Stimulated activated CD8-positive, alpha-beta memory T cell treated with anti-CD3 and anti-CD28 coated beads, Interleukin-12 subunit alpha, Interleukin-12 subunit beta, amount 100 ng/mL, for 4 hours (primary cell): ENCODE data around the gene PCDH12.

ENCODE experiments used
- DNase-seq: peaks from one replicate; pipeline ENCODE4 v3.0.0-alpha.2; 2020; ENCODE audit warnings: low read depth

The PCDH12 gene

DNA sequence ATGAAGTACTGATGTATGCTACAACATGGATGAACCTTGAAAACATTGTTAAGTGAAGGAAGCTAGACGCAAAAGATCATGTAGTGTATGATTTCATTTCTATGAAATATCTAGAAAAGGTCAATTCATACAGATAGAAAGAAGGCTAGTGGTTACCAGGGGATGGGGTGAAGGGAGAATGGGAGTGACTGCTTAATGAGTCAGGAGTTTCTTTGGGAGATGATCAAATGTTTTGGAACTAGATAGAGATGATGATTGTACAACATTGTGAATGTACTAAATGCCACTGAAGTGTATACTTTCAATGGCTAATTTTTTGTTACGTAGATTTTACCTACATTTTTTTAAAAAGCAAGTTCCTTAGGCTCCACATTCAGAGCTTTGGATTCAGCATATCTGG is 49.2 kb downstream of the PCDH12 start:
- DNase-seq = no peak

DNA sequence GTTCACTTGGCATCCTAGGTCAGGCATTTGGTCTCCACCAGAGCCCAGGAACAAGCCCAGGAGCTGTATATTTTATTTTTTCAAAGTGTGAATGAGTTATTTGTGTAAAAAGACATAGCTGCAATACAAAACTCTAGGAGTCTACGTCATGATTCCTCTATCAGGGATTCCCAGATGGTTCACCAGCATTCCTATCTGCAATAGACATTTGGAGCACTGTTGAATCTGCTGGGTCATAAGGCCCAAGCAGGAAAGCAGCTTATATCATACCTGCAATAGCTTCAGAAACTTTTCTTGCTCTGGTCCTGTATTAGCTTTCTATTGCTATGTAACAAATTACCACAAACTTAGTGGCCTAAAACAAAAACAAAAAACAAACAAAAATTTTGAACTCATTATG is 51.0 kb downstream of the PCDH12 start:
- DNase-seq = no peak

DNA sequence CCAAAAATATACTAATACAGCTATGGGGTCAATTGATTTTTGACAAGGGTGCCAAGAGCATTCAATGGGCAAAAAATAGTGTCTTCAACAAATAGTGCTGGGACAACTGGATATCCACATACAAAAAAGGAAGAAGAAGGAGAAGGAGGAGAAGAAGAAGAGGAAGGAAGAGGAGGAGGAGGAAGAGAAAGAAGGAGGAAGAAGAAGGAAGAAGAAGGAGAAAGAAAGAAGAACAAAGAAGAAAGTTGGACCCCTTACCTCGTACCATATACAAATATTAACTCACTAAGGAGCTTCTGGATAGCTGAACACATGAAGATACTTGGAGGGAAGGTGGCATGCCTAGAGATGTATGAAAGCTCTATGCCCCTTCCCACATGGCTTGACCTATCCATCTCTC is 51.5 kb downstream of the PCDH12 start:
- no peak for DNase-seq

DNA sequence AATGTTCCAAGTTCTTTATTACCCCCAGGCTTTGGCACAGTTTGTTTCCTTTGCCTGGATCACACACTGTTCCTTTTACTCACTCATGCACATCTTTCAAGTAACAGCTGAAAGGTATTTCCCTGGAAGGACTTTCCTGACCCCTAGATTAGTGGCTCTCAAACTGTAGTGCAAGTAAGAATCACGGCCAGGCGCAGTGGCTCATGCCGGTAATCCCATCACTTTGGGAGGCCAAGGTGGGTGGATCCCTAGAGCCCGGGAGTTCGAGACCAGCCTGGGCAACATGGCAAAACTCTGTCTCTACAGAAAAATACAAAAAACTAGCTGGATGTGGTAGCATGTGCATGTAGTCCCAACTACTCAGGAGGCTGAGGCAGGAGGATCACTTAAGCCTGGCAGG is 53.5 kb downstream of the PCDH12 start:
- DNase-seq = no peak

DNA sequence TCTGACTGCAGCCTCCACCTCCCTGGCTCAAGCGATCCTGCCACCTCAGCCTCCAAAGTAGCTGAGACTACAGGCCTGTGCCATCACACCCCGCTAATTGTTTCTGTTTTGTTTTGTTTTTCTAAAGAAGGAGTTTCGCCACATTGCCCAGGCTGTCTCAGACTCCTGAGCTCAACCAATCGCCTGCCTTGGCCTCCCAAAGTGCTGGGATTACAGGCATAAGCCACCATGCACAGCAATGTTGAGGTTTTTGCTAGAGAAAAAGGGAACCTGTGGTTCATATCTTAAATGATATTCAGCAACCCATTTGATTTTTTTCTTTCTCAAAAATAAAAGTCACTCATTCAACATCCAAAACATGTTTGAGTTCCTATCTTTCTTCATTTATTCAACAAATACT is 54.7 kb downstream of the PCDH12 start:
- no peak for DNase-seq

DNA sequence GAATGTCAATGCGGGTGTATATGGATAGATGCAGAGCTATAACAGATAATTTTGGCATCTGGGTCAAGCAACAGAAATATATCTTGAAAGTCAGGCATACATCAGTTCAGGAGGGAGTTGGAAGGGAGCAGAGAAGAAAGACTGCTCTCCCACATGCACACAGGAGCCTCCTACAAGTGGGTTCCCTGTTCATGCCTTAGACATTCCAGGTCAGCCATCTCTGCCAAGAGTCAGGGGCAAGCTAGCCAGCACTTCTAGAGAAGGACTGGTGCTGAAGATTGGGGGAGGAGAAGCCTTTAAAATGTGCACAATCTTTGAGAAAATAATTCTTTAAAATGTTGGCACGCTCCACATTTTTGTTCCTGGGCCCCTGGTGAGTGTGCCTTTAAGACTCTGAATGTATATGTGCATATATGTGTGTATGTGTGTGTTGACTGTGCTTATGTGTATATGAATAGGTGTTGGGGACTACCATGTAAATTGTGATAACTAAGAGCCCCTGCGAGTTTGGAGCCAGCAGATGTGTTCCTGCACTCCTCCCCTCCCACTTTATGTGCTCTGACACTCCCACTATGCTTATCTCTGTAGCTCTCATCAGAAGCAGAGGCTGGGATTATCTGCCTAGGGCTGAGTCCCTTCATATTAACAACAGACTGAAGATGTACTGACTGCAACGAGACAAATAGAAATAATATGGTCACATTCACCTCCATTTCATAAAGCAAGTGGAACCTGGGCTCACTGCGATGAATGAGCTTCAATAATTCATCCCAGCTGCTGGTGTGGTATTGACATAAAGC is 55.8 kb downstream of the PCDH12 start:
- DNase-seq = no peak

DNA sequence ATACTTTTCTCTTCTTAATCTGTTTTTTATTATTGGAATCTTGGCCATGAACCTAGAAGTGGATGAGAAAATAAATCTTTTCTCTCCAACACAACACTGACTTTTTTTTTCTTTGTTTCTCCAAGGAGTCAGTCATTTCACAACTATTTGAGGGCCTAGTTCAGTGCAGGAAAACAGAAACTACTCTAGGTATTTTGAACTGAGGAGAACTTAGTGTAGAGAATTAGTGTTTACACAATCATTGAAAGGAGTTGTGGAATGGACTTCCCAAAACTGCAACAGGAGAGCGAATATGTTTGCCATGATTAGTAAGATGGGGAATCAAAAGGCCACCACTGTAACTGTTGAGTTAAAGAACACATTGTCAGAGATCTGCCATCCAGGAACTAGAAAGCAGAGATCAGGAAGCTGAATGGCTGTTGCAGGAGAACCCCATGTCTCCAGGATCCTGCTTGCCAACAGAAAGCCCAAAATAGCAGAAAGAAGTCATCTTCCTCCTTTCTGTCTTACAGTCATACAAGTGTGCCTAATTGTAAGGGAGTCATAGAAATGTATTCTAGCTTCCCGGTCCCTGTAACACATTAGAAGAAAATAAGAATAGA is 59.5 kb downstream of the PCDH12 start:
- DNase-seq = no peak

DNA sequence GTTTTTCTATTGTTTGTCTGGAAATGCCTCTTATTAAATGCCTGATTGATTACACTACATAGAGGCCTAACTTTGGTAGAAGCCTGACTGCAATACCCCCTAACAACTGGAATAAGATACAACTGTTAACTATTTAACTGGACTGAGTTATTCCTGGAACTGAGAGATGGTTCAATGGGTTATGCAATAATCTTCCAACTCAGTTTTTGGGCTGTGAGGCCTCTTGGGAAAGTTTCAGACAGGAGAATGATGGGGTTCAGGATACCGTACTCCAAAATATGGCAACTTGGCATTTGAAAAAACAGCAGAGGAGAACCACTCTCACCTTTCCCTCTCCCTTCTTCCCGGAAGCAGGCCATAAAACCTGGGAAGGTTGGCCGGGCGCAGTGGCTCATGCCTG is 60.6 kb downstream of the PCDH12 start:
- no peak for DNase-seq
